GM21381 (cell line): ENCODE data around the gene FIBP.
"Not testable (repeated sequence)": the region's sequence is repeated elsewhere in the genome, so short reads cannot be mapped to it uniquely, and the experiment has no call there.

Source experiments
- ATAC-seq: cut with Tn5 transposase; IDR thresholded peaks from one replicate; pipeline ENCODE4 v1.9.1; 2021; ENCODE audit warnings: mild to moderate bottlenecking, moderate library complexity; ENCODE audit not compliant: unreplicated experiment

Gene FIBP

DNA sequence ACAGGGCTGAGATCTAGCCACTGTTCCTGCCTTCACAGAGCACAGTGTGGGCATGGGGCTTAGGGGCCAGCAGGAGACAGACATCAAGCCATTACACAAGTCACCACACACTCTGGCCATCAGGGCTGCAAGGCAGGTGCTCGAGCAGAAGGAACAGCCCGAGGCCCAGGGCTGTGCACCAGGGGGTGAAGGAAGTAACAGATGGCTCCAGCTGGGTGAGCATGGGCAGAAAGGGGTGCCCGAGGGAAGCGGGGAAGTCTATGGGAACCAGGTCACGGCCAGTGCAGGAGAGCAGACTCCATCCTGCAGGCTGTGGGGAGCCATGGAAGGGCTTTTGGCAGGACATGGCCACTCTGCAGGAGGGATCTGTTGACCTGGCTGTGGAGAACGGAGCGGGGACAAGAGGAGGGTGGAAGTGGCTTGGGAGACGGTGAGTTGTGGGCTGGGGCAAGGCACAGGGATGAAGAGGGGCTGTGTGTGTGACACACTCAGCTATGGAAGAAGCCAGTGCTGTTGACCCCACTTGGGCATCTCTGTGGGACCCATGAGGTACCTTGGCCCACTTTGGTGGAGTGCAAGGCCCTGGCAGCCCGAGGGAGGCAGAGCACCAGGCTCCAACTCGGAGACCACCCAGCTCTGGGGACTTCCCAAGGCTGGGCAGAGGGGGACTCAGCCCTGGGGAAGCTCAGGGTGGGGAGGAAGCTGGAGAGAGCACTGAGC lies 27.0 kb upstream of the FIBP start:
- ATAC-seq = no peak

DNA sequence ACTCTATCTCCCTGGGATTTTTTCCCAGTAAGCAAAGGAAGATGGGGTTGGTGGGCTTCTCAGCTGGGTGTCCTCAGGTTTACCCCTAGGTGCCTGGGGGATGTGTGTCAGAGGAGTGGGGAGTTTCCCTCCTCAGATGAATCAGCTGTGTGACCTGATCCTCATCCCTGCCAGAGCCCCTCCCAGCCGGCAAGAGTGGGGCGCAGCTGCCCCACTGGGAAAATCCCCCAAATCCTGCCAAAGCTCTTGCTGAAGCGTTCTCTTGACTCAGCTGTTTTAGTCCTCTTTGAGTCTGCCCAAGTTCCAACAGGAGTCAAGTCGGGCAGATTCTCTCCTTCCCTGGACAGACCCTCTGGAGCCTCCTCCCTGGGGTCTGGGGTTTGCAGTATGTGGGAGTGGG lies 24.6 kb upstream of the FIBP start:
- no peak for ATAC-seq

DNA sequence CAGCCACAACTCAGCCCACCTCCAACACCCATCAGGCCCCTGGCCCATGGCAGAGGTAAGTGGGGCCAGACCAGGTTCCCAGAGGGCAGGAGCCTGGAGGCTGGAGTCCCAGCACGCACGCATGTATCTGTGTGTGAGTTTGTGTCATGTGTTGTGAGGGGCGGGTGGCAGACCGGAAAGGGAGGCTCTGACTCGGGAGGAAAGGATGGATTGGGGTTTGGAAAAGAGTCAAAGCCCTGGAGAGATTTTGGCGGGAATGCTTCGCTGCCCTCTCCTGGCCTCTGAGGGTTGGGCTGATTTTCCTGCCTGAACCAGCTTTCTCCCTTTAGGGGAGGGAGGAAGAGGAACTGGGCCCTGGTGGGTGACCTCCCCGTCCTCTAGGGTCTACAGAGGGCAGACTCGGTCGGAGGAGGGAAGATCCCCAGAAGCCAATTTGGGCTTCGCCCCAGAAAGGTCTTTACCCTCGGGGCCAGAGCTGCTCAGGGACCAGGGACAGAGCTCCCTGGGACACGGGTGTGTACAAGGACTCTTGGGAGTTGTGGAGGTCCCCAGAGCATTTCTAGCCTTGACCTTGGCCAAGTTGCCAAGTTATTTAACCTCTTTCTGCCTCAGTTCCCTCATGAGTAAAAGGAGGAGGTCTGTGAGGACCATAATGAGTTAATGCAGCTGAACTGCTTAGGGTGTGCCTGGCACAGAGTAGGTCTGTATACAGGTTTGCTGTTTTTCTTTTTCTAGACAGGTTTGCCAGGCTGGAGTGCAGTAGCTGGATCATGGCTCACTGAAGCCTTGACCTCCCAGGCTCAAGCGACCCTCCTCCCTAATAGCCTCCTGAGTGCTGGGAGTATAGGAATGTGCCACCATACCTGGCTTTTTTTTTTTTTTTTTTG lies 23.7 kb upstream of the FIBP start:
- no peak for ATAC-seq

DNA sequence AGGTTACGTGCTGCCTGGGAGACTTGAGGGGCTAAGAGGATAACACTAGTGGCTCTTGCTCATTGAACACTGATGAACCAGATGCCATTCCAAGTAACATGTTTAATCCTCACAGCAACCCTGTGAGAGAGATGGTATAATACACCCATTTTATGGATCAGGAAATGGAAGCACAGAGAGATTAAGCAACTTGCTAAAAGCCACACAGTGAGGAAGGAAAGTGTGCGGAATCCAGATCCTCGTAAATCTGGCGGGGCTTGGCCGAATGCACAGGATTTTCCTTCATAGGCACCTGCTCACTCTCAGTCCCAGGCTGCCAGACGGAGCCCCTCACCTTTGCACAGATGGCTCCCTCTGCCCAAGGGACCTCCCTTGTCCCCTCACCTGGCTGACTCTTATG lies 19.6 kb upstream of the FIBP start:
- no peak for ATAC-seq

DNA sequence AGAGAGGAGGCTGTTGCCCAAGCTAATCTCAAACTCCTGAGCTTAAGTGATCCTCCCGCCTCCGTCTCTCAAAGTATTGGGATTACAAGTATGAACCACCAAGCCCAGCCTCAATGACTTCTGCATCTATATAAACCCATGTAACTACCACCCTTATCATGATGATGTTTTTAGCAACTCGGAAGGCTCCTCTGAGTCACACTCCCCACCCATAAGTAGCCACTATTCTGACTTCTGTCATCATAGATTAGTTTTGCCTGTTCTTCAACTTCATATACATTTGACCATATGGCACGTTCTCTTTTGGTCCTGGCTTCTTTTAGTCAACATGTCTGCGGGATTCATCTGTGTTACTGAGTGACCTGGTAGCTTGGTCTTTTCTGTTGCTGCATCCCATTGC lies 18.3 kb upstream of the FIBP start:
- ATAC-seq = no peak

DNA sequence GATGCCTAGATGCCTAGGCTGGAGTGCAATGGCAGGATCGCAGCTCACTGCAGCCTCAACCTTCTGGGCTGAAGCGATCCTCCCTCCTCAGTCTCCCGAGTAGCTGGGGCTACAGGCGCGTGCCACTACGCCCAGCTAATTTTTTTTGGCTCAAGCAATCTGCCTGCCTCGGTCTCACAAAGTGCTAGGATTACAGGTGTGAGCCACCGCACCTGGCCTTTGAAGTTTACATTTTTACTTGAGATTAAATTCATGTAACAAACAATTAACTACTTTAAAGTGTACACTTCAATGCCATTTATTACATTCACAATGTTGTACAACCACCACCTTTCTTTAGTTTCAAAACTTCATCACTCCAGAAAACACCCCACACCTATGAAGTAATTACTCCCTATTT lies 15.4 kb upstream of the FIBP start:
- no peak for ATAC-seq

DNA sequence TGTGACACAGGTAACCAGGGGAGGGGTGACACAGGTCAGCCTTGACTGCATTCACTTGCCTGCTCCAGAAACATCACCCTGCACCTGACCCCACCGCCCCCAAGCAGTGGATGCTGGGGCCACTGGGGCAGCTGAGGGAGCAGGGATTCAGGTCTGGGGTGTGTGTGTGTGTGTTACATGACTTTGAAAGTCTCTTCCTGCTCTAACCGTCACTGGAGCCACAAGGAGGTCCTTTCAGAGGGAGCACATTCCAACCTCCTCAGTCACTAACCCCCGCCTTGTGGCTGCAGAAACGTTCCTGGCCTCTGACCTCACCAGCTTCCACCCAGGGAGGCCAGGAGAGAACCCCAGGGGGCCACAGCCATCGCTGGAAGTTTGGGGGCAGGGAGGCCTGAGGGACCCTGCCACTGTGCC lies 14.8 kb upstream of the FIBP start:
- no peak for ATAC-seq

DNA sequence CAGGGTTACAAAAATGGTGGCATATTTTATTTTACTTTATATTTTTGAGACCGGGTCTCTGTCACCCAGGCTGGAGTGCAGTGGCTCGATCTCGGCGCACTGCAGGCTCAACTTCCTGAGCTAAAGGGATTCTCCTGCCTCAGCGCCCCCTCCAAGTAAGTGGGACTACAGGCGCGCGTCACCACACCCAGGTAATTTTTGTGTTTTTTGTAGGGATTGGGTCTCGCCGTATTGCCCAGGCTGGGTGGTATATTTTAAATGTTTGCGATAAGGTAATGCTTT lies 12.6 kb upstream of the FIBP start:
- no peak for ATAC-seq

DNA sequence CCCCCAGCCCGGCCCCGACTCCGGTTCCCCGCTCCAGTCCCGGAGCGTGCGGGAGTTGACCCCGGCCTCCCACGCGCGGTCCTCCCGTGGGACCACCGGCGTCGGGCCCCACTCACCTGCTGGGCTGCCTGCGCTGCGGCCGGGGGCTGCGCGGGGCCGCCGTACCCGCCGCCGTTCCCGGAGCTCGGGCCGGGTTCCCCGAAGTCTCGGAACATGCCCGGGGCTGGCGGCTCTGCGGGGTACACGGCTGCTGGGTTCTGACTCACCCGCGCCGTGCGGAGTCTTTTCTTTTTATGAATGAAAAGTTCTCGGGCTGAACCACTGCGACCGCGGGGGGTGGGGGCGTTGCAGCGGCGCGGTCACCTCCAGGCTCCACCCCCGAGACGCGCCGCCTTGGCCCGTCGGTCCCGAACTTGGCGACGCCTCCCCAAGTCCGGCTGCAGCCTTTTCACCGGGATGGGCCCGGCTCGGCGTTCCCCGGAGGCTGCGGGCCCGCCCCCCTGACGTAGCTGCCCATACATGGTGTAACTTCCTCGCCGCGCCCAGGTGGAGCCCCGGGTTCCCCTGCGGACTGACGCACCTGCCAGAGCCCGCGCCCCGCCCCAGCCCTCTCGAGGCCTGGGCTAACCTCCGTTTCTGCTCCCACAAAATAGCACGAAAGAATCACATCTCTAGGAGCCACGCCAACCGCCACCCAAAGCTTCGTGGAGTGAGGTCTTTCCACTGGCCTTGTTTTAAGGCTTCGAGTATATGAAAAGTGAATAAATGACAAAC lies 12.0 kb upstream of the FIBP start, which contains the start of gene FOSL1:
Gene FOSL1, minus strand, starts transcription at position 264 of the 774 bp plus-strand sequence. Its CDS starts 49 bp downstream, at position 215.
- ATAC-seq = peak; percentile 73

DNA sequence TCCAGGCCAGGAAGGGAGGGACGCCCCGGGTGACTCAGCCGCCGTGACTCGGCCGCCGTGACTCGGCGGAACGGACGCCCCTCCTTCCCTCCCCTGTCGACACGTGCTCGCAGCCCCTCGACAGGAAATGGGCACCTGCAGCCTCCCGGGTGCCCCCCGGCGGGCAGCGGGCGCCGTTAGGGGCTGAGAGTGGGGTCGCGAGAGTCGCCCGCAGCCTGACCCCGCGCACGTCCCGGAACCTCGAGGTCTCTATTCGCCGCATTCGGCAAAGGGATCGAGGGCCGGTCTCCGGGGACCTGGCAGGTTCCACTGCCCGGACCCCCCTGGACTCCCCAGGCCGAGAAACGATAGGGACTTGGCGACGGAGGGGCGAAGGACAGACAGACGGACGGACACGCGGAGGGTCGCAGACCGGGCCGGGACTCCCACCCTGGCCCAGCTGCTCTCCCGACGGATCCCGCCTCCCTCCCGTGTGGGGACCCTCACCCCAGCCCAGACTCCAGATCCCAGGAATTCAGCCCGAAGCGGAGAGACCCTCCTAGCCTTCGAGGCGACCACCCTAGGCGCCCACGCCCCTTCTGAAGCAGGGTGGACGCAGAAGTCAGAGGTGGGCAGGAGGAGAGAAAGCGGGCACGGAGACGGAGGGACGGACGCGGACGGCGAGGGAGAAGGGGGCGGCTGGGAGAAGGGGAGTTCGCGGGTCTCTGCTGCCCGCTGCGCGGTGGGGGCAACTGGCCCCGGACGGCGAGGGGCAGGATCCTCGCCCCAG lies 11.3 kb upstream of the FIBP start:
- no peak for ATAC-seq

DNA sequence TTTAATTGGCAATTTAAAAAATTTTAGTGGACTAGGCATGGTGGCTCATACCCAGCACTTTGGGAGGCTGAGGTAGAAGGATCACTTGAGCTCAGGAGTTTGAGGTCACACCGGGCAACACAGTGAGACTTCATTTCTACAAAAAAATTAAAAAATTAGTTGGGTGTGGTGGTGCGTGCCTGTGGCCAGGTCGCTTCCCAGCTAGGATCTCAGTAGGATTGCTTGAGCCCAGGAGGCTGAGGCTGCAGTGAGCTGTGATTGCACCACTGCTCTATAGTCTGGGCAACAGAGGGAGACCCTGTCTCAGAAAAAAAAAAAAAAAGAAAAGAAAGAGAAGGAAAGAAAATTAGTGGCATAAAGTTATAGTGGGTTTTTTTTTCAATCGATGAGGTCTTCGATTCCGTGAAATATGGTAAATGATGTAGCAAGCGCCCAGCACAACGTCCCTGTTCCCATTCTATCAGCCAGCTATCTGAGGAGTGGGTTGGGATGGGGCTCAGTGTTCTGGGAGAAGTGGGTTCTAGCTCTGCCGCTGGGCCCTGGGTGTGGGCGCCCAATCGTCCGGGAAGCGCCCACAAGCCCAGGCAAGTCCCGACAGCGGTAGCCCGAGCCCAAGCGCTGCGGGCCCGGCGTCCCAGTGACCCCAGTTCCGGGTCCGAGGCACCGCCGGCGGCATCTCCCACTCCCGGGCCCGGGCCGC lies 10.5 kb upstream of the FIBP start:
- ATAC-seq = no peak

DNA sequence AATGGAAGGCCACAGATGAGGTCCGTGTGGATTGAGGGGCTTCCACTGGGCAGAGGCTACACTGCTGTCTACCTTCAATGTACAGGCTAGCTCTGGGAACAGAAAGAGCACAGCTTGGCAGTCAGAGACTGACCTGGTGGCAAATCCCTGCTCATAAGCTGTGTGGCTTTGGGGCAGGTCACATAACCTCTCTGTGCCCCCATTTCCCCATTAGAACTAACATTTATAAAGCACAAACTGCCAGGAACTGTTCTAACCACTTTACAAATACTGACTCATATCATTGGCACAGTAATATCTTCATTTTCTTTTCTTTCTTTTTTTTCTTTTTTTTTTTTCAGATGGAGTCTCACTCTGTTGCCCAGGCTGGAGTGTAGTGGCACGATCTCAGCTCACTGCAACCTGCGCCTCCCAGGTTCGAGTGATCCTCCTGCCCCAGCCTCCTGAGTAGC lies 8.8 kb upstream of the FIBP start:
- no peak for ATAC-seq

DNA sequence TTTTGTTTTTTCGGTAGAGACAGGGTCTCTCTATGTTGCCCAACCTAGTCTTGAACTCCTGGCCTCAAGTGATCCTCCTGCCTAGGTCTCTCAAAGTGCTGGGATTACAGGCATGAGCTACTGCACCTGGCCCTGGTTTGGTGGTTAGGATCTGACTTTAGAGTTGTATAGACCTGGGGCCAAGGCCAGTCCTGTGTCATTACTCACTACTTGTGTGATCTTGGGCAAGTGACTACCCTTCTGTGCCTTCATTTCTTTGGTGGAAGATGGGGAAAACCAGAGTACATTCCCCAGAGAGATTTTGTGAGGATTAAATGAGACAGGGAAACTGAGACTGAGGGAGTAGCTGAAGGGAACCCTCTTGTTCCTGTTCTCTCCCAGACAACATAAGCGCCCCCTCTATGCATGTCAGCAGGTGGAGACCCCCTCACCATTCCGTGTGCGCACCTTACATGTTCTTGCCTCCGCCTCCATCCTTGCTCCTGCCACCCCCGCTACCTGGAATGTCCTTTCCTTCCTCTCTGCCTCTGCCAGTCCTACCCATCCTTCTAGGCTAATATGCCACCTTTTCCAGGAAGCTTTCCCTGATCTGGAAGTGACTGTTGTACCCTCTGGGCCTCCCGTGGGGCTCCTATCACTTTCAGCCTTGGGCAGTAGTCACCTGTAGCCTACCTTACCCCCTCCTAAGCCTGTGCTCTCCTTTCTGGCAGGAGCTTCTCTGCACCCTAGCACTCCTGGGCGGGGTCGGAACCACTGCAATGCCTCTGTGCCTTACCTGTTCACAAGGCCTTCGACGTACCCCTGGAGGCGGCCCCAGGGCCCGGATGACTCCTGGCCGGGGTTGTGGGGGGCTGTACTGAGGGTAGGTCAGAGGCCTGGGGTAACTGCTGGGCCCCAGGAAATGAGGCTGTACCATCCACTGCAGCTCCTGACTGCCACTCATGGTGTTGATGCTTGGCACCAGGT lies 8.0 kb upstream of the FIBP start:
- no peak for ATAC-seq

DNA sequence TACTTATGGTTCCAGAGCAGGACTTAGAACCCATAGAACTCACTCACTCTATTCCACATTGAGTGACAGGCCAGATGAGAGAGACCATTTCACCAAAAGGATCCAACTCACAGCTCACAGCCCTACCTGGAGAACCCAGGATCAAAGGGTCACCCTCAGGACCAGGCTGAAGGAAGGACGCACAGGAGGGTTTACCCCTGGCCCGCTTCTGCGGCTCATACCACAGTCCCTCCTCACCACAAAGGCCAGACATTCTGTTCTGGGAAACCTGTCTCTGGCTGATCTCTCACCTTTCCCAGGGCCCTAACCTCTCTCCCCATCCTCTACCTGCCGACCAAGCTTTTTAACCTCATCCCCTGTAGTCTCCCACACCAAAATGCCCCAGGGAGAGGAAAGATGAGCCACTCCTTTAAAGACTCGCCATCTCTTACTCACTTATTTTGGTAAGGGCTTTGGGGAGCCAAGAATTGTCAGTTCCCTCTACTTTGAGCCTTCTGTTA lies 7.3 kb upstream of the FIBP start:
- ATAC-seq = no peak

DNA sequence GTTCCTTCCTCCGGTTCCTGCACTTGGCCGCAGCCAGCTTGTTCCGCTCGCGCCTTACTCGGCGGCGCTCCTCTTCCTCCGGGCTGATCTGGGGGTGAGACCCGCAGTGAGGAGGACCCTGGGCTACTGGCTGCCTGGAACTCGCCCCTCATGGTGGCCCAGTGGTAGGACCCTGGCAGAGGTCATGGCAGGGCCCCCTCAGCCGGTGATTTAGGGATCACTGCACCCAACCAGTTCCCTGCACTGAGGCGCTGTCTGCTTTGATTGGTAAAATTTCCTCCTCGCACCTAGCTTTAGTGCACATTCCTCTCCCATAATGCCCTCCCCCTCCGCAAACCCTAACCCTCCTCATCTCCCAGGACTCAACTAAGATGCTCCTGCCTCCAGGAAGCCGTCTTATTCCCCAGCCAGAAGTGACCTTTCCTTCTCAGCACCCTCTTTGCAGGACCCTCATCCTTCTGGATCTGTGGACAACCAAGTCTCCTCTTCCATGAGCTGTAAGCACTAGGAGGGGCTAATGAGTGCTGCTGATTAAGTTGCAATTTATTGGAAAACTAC lies 5.8 kb upstream of the FIBP start:
- ATAC-seq = no peak

DNA sequence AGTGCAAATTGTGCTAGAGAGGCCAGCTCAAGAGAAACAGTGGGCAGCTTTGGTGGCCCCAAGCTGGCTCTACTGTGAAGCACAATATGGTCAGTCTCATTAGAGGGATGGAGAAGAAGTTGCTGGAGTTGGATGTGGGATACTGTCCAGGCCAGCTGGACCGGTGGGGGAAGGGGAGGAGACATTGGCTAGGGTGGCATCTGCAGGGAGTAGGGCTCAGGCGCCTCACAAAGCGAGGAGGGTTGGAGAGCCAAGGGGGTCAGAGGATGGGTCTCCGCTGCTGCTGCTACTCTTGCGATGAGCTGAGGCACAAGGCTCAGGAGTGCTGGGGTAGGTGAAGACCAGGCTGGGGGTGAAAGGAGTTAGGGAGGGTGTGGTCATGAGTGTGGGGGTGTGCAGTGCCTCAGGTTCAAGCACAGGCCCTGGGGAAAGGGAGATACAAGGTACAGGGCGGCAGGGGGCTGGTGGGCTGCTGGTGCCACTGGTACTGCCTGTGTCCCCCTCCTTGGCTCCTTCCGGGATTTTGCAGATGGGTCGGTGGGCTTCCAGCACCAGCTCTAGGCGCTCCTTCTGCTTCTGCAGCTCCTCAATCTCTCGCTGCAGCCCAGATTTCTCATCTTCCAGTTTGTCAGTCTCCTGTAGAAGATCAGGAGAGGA lies 4.5 kb upstream of the FIBP start:
- ATAC-seq = no peak

DNA sequence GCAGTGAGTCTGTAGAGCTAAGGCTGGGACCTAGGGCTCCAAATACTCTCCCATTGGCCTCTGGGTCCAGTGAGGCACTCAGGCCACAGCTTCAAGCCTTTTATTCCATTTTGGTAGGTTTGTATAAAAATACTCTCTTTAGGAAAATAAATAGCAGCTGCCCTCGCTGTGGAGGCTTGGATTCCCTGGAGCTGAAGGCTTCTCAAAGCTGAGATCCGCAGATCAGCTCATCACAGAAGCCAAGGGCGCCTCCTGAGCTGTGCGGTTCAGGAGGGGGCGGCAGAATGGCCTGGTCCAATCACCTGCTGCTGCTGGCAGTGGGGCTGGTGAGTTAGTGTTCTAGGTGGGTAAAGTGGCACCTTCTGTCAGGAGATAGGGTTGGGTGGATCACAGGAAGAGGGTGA lies 3.9 kb upstream of the FIBP start:
- ATAC-seq = not testable (repeated sequence)
